GM12892 (cell line): Measurements from ENCODE around the gene CHST7.

Source experiments
- POLR2A ChIP-seq: IDR thresholded peaks from 2 replicates; pipeline ENCODE4 v1.6.1; 2011; ENCODE audit warnings: low read depth, low read length, control low read depth
- POLR2AphosphoS5 ChIP-seq: IDR thresholded peaks from 2 replicates; pipeline ENCODE4 v1.6.1; 2011; ENCODE audit warnings: low read depth, low read length, control low read depth

- TF ChIP-seq POLR2A (no peak), POLR2AphosphoS5 (no peak)
Observed at GRCh38 chrX:46573892-46574773, 568 bp downstream of the CHST7 start.
